Panc1 (cell line): ENCODE data around the gene GRK6. TPM values are rescaled to one million over a fixed set of nuclear protein-coding genes. Genes with fewer than 3 reads are reported as not detected.

ENCODE experiments used
- ATAC-seq: fragments of 200-7000 bp; cut with Tn5 transposase; 2 replicates; pipeline ENCODE4 v1.9.1; 2020; ENCODE audit warnings: mild to moderate bottlenecking, moderate library complexity
- BruUV-seq: library from RNA; stranded (reverse); fragments of 400-500 nt; replicated peaks from 2 replicates; lab custom pipeline; 2021; lab: Mats Ljungman, UMichigan
- CTCF ChIA-PET: fragments of 300-600 bp; sonication (Branson Sonifier 250); formaldehyde crosslinking; loops from one replicate; lab custom pipeline; 2022; ENCODE audit warnings: antibody characterized with exemption; lab: Charles Lee
- POLR2A ChIA-PET: fragments of 300-600 bp; sonication (Branson Sonifier 250); formaldehyde crosslinking; loops from one replicate; lab custom pipeline; 2022; ENCODE audit warnings: antibody characterized with exemption; lab: Charles Lee
- DNase-seq: peaks from one replicate; pipeline ENCODE4 v3.0.0-alpha.2; 2010; ENCODE audit warnings: low read depth, low spot score
- H3K27ac ChIP-seq: 2 replicates; pipeline ENCODE4 v1.5.1; 2011; ENCODE audit warnings: mild to moderate bottlenecking, low read length, inconsistent platforms
- H3K27me3 ChIP-seq: fragments of 200-500 bp; sonication (Bioruptor generic); 2 replicates; pipeline ENCODE4 v1.6.0; 2014; ENCODE audit warnings: low read length, inconsistent platforms; ENCODE audit not compliant: control insufficient read depth, insufficient read depth
- H3K36me3 ChIP-seq: fragments of 200-500 bp; sonication (Bioruptor generic); 2 replicates; pipeline ENCODE4 v1.5.1; 2014; ENCODE audit warnings: inconsistent platforms, mild to moderate bottlenecking, low read length, moderate library complexity; ENCODE audit not compliant: control insufficient read depth, insufficient read depth
- H3K4me1 ChIP-seq: 2 replicates; pipeline ENCODE4 v1.5.1; 2011; ENCODE audit warnings: inconsistent platforms, mild to moderate bottlenecking, low read length, moderate library complexity; ENCODE audit not compliant: control insufficient read depth, insufficient read depth
- H3K4me3 ChIP-seq, 2 experiments: 2 replicates each; pipeline ENCODE4 v1.5.1; 2011 to 2012; ENCODE audit warnings: low read depth in 2 of 2, low read length in 2 of 2, mild to moderate bottlenecking in 2 of 2, inconsistent platforms in 1 of 2, moderate library complexity in 1 of 2
- H3K9me3 ChIP-seq: fragments of 200-500 bp; sonication (Bioruptor generic); 2 replicates; pipeline ENCODE4 v1.5.1; 2014; ENCODE audit warnings: low read depth, mild to moderate bottlenecking, inconsistent platforms, low read length, moderate library complexity; ENCODE audit not compliant: control insufficient read depth, insufficient read depth
- POLR2AphosphoS5 ChIP-seq: IDR thresholded peaks from 2 replicates; pipeline ENCODE4 v1.6.1; 2012; ENCODE audit warnings: mild to moderate bottlenecking, low read depth, low read length, moderate library complexity
- SIN3A ChIP-seq: IDR thresholded peaks from 2 replicates; pipeline ENCODE4 v1.6.1; 2012; ENCODE audit warnings: low read depth, mild to moderate bottlenecking, low read length, moderate library complexity, borderline replicate concordance; ENCODE audit not compliant: insufficient read depth
- TCF7L2 ChIP-seq: IDR thresholded peaks from 2 replicates; pipeline ENCODE4 v1.6.1; 2011; ENCODE audit warnings: mild to moderate bottlenecking, low read depth, low read length, inconsistent platforms
- in situ Hi-C: cut with HindIII; loops from 2 replicates; pipeline ENCODE4 v1.10.0; 2016; ENCODE audit warnings: low sequenced_read_pairs, low pct_unique_long_range_greater_than_20kb
- intact Hi-C: fragments of 100-400 bp; cut with micrococcal nuclease; formaldehyde crosslinking; loops from one replicate; pipeline ENCODE4 v1.10.0; 2022; ENCODE audit not compliant: unreplicated experiment
- total RNA-seq: library from RNA; stranded (reverse); gene quantifications from one replicate; pipeline ENCODE4 v1.2.1, GENCODE V29; 2021; ENCODE audit not compliant: unreplicated experiment
- TF ChIP-seq, protein P1 (sequence below), 2 experiments: IDR thresholded peaks; 2 replicates each; pipeline ENCODE4 v1.6.1; 2011 to 2012; ENCODE audit warnings: low read depth in 2 of 2, control low read depth in 1 of 2, low read length in 1 of 2, mild to moderate bottlenecking in 1 of 2, moderate library complexity in 1 of 2; ENCODE audit not compliant: insufficient read depth in 1 of 2
- TF ChIP-seq, protein P2 (sequence below): fragments of 450-650 bp; IDR thresholded peaks from 2 replicates; pipeline ENCODE4 v1.5.1; 2017; ENCODE audit warnings: mild to moderate bottlenecking

GRK6 gene
- total RNA-seq, 1 experiment from 2014 or later = 56.1 TPM

DNA sequence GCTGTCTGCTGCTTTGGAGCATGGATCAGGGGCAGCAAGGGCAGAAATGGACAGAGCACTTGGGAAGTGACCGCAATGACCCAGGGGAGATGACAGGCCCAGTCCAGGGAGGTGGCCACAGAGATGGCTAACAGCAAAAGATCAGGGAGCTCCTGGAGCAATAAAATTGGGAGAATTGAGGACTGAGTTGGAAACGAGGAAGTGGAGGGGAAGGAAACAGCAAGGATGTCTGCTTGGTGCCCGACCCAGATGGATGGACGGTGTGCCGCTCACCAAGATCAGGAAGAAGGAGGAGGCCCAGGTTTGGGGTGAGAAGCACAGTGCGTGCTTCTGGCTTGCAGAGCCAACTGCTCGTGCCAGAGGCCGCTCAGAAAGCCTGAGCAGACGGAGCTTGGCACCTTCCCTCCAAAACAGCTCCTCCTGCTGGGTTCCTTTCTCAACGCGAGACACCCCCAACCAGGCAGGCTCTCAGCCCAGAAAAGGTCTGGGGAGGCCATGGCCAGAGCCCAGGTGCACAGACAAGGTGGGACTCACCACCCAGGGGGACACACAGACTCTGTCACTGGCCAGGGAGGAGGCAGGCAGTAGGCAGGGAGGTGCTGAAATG is 44.0 kb upstream of the GRK6 start:
- H3K4me1 ChIP-seq = peaks cover 4% of the 10 kb centered on the region; the same call in 1 of the 2 replicates
- no peak overlapping the region for H3K4me3 ChIP-seq
- POLR2A ChIA-PET = interaction anchor here (1.0 kb wide), 1 partner anchor 47 kb away, joined by 3 read pairs; no protein-coding TSS in a partner anchor
- no peak overlapping the region for H3K27ac ChIP-seq
- DNase-seq = no peak
- no peaks in the 10 kb centered on the region for H3K9me3 ChIP-seq
- in situ Hi-C loops = no loop called here
- ATAC-seq = peak; percentile 60
- no TSS peak for BruUV-seq
- CTCF ChIA-PET = interaction anchor here (0.8 to 1.9 kb wide), 6 partner anchors 10 to 73 kb away, joined by 3 to 8 read pairs (median 5); no protein-coding TSS in a partner anchor
- no peaks in the 10 kb centered on the region for H3K27me3 ChIP-seq
- intact Hi-C loops = no loop called here
- TF ChIP-seq SIN3A (no peak), TCF7L2 (no peak), POLR2AphosphoS5 (no peak)
- TF ChIP-seq, protein P1, sequence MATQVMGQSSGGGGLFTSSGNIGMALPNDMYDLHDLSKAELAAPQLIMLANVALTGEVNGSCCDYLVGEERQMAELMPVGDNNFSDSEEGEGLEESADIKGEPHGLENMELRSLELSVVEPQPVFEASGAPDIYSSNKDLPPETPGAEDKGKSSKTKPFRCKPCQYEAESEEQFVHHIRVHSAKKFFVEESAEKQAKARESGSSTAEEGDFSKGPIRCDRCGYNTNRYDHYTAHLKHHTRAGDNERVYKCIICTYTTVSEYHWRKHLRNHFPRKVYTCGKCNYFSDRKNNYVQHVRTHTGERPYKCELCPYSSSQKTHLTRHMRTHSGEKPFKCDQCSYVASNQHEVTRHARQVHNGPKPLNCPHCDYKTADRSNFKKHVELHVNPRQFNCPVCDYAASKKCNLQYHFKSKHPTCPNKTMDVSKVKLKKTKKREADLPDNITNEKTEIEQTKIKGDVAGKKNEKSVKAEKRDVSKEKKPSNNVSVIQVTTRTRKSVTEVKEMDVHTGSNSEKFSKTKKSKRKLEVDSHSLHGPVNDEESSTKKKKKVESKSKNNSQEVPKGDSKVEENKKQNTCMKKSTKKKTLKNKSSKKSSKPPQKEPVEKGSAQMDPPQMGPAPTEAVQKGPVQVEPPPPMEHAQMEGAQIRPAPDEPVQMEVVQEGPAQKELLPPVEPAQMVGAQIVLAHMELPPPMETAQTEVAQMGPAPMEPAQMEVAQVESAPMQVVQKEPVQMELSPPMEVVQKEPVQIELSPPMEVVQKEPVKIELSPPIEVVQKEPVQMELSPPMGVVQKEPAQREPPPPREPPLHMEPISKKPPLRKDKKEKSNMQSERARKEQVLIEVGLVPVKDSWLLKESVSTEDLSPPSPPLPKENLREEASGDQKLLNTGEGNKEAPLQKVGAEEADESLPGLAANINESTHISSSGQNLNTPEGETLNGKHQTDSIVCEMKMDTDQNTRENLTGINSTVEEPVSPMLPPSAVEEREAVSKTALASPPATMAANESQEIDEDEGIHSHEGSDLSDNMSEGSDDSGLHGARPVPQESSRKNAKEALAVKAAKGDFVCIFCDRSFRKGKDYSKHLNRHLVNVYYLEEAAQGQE (IDR thresholded peaks at IDR 0.05; ENCODE audit: insufficient read depth in 1 of 2, low read depth in 2 of 2, low read length in 1 of 2) = no peak
- TF ChIP-seq, protein P2, sequence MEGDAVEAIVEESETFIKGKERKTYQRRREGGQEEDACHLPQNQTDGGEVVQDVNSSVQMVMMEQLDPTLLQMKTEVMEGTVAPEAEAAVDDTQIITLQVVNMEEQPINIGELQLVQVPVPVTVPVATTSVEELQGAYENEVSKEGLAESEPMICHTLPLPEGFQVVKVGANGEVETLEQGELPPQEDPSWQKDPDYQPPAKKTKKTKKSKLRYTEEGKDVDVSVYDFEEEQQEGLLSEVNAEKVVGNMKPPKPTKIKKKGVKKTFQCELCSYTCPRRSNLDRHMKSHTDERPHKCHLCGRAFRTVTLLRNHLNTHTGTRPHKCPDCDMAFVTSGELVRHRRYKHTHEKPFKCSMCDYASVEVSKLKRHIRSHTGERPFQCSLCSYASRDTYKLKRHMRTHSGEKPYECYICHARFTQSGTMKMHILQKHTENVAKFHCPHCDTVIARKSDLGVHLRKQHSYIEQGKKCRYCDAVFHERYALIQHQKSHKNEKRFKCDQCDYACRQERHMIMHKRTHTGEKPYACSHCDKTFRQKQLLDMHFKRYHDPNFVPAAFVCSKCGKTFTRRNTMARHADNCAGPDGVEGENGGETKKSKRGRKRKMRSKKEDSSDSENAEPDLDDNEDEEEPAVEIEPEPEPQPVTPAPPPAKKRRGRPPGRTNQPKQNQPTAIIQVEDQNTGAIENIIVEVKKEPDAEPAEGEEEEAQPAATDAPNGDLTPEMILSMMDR = no peak; the same call in 1 of the 2 replicates
- no peaks in the 10 kb centered on the region for H3K36me3 ChIP-seq

- ChIA-PET POLR2A (interaction anchor here (0.6 to 1.0 kb wide), 2 partner anchors 47 to 50 kb away, joined by 3 read pairs; no protein-coding TSS in a partner anchor), CTCF (interaction anchor here (0.8 to 1.9 kb wide), 6 partner anchors 11 to 73 kb away, joined by 3 to 8 read pairs (median 5); no protein-coding TSS in a partner anchor)
- no TSS peak for BruUV-seq
- Histone ChIP-seq H3K9me3 (no peaks in the 10 kb centered on the region), H3K27ac (no peak overlapping the region), H3K36me3 (no peaks in the 10 kb centered on the region), H3K27me3 (no peaks in the 10 kb centered on the region), H3K4me1 (peaks cover 4% of the 10 kb centered on the region; the same call in 1 of the 2 replicates), H3K4me3 (no peak overlapping the region)
- ATAC-seq (no peak), DNase-seq (no peak)
- in situ Hi-C loops (no loop called here), intact Hi-C loops (no loop called here)
- TF ChIP-seq, protein P2 = no peak
- no peak for TF ChIP-seq POLR2AphosphoS5
Observed at GRCh38 chr5:177383181-177383580, 43.3 kb upstream of the GRK6 start.
